ENCODE results near the gene PFDN1. TPM values are rescaled to one million over a fixed set of nuclear protein-coding genes. Genes with fewer than 3 reads are reported as not detected.

Gene PFDN1
- total and polyA plus RNA-seq, 2 experiments from 2014 or later, result 119 to 256 TPM

DNA sequence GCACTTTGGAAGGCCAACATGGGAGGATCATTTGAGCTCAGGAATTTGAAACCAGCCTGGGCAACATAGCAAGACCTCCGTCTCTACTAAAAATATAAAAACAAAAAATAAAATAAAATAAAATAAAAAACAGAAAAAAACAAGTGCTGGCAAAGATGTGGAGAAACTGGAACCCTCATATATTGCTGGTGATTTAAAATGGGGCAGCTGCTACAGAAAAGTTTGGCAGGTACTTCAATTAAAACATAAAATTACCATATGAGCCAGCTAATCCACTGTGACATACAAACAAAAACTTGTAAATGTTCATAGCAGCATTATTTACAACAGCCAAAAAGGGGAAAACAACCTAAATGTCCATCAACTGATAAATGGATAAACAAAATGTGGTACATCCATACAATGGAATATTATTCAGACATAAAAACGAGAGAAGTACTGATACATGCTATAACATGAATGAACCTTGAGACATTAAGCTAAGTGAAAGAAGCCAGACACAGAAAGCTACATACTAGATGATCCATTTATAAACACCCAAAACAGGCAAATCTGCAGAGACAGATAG, 42.7 kb downstream of the PFDN1 start:
- ATAC-seq, result no peak
- H3K36me3 ChIP-seq (ENCODE audit: insufficient read depth), result no peaks in the 10 kb centered on the region
- no peaks in the 10 kb centered on the region for H3K27me3 ChIP-seq (ENCODE audit: insufficient read depth)
- Mint-ChIP-seq H3K4me1 (peaks cover 21% of the 10 kb centered on the region), H3K27me3 (ENCODE audit: insufficient read depth, low read depth, poor library complexity) (peaks cover 2% of the 10 kb centered on the region), H3K36me3 (ENCODE audit: low read depth) (peaks cover 24% of the 10 kb centered on the region), H3K9me3 (no peaks in the 10 kb centered on the region; the same call in 2 of the 3 replicates), H3K4me3 (no peak overlapping the region), H3K27ac (no peak overlapping the region)
- H4K20me1 ChIP-seq (replicated peaks; ENCODE audit: insufficient read depth), result peaks cover 11% of the 10 kb centered on the region; the same call in 1 of the 2 replicates
- H2AFZ ChIP-seq, result no peak overlapping the region
- H3K4me1 ChIP-seq (ENCODE audit: insufficient read depth), result peaks cover 9% of the 10 kb centered on the region
- H3K9me2 ChIP-seq (ENCODE audit: insufficient read depth), result no peaks in the 10 kb centered on the region
- 0 out of 2 replicates have a peak overlapping the region, but pooled peaks have one; percentile 33 for H3K27ac ChIP-seq (ENCODE audit: low read depth)
- no peak for DNase-seq (ENCODE audit: low spot score)
- peaks cover 58% of the 10 kb centered on the region for H3K79me2 ChIP-seq (replicated peaks; ENCODE audit: insufficient read depth)
- H3F3A ChIP-seq (replicated peaks; ENCODE audit: low read depth), result no peaks in the 10 kb centered on the region
- no peak overlapping the region for H3K4me3 ChIP-seq
- H3K4me2 ChIP-seq, result no peak overlapping the region
- TF ChIP-seq, protein P1, sequence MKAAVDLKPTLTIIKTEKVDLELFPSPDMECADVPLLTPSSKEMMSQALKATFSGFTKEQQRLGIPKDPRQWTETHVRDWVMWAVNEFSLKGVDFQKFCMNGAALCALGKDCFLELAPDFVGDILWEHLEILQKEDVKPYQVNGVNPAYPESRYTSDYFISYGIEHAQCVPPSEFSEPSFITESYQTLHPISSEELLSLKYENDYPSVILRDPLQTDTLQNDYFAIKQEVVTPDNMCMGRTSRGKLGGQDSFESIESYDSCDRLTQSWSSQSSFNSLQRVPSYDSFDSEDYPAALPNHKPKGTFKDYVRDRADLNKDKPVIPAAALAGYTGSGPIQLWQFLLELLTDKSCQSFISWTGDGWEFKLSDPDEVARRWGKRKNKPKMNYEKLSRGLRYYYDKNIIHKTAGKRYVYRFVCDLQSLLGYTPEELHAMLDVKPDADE (IDR thresholded peaks at IDR 0.05), result no peak
- TF ChIP-seq ZNF114 (CRISPR knock-in tag; IDR thresholded peaks at IDR 0.05) (no peak), ZNF331 (CRISPR knock-in tag; IDR thresholded peaks at IDR 0.05; ENCODE audit: low read depth) (no peak), EZH2phosphoT487 (IDR thresholded peaks at IDR 0.05; ENCODE audit: unreplicated experiment) (no peak), EZH2 (IDR thresholded peaks at IDR 0.05; ENCODE audit: low read depth, unreplicated experiment) (no peak), CTCF (conservative IDR thresholded peaks at IDR 0.05; ENCODE audit: low read depth in 2 of 2) (no peak), POLR2AphosphoS5 (IDR thresholded peaks at IDR 0.05; ENCODE audit: low read depth) (no peak), JUNB (IDR thresholded peaks at IDR 0.05; ENCODE audit: unreplicated experiment) (no peak), STAT1 (IDR thresholded peaks at IDR 0.05; ENCODE audit: unreplicated experiment) (no peak), CREB1 (CRISPR knock-in tag; IDR thresholded peaks at IDR 0.05; ENCODE audit: low read depth) (no peak), NANOG (IDR thresholded peaks at IDR 0.05; ENCODE audit: borderline replicate concordance) (no peak)
- TF ChIP-seq, protein P2, sequence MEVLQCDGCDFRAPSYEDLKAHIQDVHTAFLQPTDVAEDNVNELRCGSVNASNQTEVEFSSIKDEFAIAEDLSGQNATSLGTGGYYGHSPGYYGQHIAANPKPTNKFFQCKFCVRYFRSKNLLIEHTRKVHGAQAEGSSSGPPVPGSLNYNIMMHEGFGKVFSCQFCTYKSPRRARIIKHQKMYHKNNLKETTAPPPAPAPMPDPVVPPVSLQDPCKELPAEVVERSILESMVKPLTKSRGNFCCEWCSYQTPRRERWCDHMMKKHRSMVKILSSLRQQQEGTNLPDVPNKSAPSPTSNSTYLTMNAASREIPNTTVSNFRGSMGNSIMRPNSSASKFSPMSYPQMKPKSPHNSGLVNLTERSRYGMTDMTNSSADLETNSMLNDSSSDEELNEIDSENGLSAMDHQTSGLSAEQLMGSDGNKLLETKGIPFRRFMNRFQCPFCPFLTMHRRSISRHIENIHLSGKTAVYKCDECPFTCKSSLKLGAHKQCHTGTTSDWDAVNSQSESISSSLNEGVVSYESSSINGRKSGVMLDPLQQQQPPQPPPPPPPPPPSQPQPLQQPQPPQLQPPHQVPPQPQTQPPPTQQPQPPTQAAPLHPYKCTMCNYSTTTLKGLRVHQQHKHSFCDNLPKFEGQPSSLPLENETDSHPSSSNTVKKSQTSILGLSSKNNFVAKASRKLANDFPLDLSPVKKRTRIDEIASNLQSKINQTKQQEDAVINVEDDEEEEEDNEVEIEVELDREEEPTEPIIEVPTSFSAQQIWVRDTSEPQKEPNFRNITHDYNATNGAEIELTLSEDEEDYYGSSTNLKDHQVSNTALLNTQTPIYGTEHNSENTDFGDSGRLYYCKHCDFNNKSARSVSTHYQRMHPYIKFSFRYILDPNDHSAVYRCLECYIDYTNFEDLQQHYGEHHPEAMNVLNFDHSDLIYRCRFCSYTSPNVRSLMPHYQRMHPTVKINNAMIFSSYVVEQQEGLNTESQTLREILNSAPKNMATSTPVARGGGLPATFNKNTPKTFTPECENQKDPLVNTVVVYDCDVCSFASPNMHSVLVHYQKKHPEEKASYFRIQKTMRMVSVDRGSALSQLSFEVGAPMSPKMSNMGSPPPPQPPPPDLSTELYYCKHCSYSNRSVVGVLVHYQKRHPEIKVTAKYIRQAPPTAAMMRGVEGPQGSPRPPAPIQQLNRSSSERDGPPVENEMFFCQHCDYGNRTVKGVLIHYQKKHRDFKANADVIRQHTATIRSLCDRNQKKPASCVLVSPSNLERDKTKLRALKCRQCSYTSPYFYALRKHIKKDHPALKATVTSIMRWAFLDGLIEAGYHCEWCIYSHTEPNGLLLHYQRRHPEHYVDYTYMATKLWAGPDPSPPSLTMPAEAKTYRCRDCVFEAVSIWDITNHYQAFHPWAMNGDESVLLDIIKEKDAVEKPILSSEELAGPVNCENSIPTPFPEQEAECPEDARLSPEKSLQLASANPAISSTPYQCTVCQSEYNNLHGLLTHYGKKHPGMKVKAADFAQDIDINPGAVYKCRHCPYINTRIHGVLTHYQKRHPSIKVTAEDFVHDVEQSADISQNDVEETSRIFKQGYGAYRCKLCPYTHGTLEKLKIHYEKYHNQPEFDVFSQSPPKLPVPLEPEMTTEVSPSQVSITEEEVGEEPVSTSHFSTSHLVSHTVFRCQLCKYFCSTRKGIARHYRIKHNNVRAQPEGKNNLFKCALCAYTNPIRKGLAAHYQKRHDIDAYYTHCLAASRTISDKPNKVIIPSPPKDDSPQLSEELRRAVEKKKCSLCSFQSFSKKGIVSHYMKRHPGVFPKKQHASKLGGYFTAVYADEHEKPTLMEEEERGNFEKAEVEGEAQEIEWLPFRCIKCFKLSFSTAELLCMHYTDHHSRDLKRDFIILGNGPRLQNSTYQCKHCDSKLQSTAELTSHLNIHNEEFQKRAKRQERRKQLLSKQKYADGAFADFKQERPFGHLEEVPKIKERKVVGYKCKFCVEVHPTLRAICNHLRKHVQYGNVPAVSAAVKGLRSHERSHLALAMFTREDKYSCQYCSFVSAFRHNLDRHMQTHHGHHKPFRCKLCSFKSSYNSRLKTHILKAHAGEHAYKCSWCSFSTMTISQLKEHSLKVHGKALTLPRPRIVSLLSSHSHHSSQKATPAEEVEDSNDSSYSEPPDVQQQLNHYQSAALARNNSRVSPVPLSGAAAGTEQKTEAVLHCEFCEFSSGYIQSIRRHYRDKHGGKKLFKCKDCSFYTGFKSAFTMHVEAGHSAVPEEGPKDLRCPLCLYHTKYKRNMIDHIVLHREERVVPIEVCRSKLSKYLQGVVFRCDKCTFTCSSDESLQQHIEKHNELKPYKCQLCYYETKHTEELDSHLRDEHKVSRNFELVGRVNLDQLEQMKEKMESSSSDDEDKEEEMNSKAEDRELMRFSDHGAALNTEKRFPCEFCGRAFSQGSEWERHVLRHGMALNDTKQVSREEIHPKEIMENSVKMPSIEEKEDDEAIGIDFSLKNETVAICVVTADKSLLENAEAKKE (CRISPR knock-in tag; IDR thresholded peaks at IDR 0.05), result no peak
- TF ChIP-seq, protein P3, sequence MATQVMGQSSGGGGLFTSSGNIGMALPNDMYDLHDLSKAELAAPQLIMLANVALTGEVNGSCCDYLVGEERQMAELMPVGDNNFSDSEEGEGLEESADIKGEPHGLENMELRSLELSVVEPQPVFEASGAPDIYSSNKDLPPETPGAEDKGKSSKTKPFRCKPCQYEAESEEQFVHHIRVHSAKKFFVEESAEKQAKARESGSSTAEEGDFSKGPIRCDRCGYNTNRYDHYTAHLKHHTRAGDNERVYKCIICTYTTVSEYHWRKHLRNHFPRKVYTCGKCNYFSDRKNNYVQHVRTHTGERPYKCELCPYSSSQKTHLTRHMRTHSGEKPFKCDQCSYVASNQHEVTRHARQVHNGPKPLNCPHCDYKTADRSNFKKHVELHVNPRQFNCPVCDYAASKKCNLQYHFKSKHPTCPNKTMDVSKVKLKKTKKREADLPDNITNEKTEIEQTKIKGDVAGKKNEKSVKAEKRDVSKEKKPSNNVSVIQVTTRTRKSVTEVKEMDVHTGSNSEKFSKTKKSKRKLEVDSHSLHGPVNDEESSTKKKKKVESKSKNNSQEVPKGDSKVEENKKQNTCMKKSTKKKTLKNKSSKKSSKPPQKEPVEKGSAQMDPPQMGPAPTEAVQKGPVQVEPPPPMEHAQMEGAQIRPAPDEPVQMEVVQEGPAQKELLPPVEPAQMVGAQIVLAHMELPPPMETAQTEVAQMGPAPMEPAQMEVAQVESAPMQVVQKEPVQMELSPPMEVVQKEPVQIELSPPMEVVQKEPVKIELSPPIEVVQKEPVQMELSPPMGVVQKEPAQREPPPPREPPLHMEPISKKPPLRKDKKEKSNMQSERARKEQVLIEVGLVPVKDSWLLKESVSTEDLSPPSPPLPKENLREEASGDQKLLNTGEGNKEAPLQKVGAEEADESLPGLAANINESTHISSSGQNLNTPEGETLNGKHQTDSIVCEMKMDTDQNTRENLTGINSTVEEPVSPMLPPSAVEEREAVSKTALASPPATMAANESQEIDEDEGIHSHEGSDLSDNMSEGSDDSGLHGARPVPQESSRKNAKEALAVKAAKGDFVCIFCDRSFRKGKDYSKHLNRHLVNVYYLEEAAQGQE (IDR thresholded peaks at IDR 0.05; ENCODE audit: unreplicated experiment), result no peak

Data from GM23338 (cell line).